GM10847 (cell line): Measurements from ENCODE around the gene TTC21A.

Experiments
- POLR2A ChIP-seq: IDR thresholded peaks from 2 replicates; pipeline ENCODE4 v1.6.1; 2011; ENCODE audit not compliant: insufficient read length; ENCODE audit errors: extremely low read depth

Gene TTC21A

GRCh38 chr3:39124876-39125840, 17.7 kb downstream of the TTC21A start:
- TF ChIP-seq POLR2A: no peak

DNA sequence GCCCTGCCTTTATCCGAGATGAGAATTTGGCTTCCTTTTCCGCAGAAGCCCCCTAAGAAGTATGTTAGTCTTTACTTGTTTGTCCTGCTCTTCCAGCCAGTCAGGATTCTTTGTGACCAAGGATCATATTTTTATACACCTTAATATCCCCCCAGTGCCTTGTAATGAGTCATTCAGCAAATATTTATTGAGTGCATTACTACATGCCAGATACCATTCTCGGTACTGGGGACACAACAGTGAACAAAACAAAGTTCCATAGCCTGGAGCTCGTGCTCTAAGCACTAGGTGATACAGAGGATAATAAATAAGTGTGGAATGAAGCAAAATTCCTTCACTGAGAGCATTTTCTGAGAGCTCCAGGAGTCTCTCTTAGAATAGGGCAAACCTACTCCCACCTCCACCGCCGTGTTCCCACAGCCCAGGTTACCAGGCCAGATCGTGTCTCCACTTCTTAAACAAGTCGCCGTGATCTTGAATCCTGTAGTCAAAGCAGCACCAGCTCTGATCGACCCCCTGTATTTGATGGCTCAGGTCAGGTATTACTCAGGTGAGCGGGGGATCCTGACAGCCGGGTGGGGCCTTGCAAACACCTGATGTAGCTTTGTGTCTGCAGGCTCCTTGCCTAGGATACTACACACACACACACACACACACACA, 18.5 kb downstream of the TTC21A start:
- TF ChIP-seq POLR2A: no peak

GRCh38 chr3:39126532-39127071, 19.1 kb downstream of the TTC21A start:
- TF ChIP-seq POLR2A: no peak

DNA sequence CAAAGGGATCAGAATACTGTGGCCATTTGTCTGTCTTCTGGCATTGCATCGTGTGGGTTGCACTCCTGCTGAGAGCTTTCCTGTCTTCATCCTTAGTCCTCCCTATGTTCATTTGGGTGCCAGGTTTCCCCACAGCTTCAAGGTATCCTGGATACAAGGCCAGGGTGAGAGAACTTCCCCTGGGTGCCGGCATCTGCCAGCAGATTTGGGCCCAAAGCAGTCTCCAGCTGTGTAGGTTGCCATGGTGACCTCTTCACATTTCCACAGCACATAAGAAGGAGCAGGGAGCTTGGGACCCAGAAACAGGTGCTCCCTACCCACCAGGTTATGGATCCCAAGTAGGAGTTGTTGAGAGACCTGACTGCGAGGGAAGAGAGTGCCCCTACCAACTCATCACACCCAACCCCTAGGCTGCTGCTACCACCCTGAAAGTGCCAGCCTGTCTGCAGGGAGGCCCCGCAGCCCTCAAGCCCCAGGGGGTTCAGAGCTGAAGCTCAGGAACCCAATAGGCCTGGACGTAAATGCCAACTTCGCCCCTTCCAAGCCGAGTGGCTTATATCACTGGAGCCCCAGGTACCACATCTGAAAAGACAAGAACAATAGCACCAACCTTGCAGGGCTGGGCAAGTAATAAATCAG, 19.9 kb downstream of the TTC21A start:
- TF ChIP-seq POLR2A: no peak

DNA sequence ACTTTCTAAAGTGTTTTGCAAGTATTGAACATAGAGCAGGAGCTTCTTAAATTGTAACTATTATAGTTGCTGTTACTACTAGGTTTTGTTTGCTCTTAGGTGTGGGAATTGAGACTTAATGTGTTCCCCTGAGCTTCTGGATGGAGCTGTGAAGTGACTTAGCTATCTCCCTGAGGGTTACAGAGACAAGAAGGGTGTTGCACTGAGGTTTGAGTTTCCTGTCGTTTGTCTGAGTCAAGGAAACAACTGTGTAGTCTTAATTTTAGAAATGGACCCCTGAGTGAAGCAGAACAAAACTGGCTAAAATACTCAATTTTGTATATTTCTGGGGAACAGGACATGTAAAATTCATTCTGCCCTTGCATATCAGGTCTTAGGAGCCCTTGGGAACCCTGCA, 20.4 kb downstream of the TTC21A start:
- TF ChIP-seq POLR2A: no peak

DNA sequence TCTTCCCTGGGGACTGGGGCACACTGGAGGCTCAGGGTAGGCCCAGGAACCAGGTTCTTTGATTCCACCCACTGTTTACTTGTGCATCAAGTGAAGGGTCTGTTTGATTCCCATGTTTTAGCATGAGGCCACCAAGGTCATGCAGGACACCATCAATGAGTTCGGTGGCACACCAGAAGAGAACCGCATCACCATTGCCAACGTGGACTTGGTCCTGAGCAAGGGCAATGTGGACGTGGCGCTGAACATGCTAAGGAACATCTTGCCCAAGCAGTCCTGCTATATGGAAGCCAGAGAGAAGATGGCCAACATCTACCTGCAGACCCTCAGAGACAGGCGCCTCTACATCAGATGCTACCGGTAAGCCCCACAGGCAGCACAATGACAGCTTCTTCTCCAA, 21.5 kb downstream of the TTC21A start:
- TF ChIP-seq POLR2A: no peak

GRCh38 chr3:39130026-39130425, 22.5 kb downstream of the TTC21A start:
- no peak for TF ChIP-seq POLR2A

DNA sequence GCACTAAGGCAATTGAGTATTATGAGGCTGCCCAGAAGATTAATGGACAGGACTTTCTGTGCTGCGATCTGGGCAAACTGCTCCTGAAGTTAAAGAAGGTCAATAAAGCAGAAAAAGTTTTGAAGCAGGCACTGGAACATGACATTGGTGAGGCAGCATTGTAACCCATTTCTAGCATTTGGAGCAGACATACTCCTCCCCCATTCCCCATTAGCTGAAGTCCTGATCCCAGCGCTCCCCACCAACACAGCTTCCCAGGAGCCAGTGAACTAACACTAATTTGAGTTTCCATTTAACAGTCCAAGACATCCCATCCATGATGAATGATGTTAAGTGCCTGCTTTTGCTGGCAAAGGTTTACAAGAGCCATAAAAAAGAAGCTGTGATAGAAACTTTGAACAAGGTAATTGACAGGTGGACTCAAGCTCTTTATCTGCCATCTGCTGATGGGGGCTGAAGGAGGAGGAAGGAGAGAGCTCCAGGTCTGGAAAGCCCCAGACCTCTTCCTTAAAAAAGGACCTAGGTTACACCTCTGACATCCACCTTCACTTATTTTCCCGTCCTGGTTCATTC, 23.3 kb downstream of the TTC21A start:
- TF ChIP-seq POLR2A: no peak

DNA sequence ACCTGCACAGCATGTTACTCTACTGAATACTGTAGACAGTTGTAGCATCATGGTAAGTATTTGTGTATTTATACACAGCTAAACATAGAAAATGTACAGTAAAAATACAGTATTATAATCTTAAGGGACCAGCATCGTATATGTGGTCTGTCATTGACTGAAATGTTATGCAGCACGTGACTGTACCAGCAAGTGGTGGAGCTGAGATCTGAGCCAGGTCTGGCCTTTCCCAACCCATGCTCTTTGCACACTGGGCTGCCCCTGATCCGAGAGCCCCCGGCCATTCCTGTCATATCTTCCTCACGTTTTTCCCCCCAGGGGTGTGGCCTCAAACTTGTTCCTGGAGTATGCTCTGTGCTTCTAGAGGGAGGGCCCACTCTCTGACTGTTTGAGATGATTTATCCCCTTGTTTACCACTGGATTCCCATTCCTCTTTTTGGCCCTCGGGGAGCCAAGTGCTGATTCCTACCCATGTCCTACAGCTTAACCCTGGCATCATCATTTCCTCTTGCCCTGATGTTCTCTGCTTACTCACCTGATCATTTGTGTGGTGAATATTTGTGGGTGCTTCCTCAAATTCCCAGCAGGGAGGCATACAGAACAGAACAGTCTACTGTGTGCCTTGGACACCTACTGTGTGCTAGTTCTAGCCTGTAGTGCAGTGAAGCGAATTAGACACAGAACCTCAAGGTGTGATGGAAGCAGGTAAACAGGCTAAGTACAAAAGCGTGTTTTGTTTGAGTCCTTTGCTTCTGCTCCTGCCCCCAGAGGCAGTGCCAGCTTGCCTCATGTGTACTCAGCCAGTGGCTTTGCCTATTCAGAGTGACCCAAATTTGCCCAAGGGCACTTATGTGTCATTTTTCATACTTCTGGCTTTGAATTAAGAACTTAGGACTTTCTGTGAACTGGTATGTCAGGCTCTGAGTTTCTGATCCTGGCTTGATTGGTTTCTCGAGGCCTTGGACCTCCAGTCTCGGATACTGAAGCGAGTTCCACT, 24.9 kb downstream of the TTC21A start:
- no peak for TF ChIP-seq POLR2A

DNA sequence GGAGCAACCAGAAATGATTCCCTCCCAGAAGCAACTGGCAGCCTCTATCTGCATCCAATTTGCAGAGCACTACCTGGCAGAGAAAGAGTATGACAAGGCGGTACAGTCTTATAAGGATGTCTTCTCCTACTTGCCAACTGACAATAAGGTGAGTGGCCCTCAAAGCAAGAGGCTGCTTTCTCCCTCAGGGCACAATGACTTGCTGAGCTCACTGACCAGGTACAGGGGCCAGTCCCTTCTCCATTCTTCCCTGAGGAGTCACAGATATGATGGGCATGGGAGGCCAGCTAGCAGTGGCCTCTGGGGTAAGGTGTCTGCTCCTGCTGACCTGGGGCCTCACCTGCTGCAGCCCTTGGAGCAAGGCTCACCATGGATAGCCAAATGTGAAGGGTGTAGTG, 25.6 kb downstream of the TTC21A start:
- TF ChIP-seq POLR2A: no peak

GRCh38 chr3:39133822-39134221, 26.3 kb downstream of the TTC21A start:
- no peak for TF ChIP-seq POLR2A

DNA sequence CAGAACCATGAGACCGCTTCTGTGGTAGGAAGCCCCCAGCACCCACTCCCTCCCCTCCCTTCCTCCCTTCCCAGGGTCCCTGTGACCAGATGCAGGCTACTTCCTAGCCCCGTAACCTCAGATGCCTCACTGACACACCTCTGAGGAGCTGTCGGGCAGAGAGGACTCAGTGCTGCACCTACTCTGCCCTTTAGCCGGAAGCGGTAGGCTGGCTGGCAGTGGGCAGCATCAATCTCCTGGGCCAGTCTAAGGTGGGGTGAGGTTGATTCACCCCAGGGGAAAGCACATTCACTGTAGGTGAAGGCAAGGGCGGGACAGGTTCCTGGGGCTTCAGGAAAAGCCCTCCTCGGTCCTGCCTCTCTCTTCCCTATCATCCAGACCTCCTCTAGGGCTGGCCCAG, 26.8 kb downstream of the TTC21A start:
- TF ChIP-seq POLR2A: no peak

- no peak for TF ChIP-seq POLR2A
These were observed 27.8 kb downstream of the TTC21A start for GRCh38 chr3:39135170-39135805.
